Caco-2 (cell line): ENCODE data around the gene GNAQ. TPM values are rescaled to one million over a fixed set of nuclear protein-coding genes. Genes with fewer than 3 reads are reported as not detected.

Experiments
- BruUV-seq: library from RNA; stranded (reverse); fragments of 400-500 nt; replicated peaks from 2 replicates; lab custom pipeline; 2021; lab: Mats Ljungman, UMichigan
- CTCF ChIA-PET: fragments of 300-600 bp; sonication (Branson Sonifier 250); formaldehyde crosslinking; loops from one replicate; lab custom pipeline; 2022; ENCODE audit warnings: antibody characterized with exemption; lab: Charles Lee
- POLR2A ChIA-PET: fragments of 300-600 bp; sonication (Branson Sonifier 250); formaldehyde crosslinking; loops from one replicate; lab custom pipeline; 2022; ENCODE audit warnings: antibody characterized with exemption; lab: Charles Lee
- DNase-seq, 2 experiments: peaks; one replicate each; pipeline versions ENCODE4 v3.0.0 to v3.0.0-alpha.2; 2020 to 2022
- H3K27me3 ChIP-seq: replicated peaks from 2 replicates; pipeline ENCODE4 v1.6.0; 2011; ENCODE audit warnings: low read length; ENCODE audit not compliant: control insufficient read depth, insufficient read depth
- H3K36me3 ChIP-seq: 2 replicates; pipeline ENCODE4 v1.5.1; 2011; ENCODE audit warnings: low read length; ENCODE audit not compliant: control insufficient read depth, insufficient read depth
- H3K4me1 ChIP-seq: fragments of 250-450 bp; sonication (Bioruptor Pico); 2 replicates; pipeline ENCODE4 v1.5.1; 2020; ENCODE audit warnings: mild to moderate bottlenecking
- H3K4me3 ChIP-seq: 2 replicates; pipeline ENCODE4 v1.5.1; 2011; ENCODE audit warnings: low read depth, mild to moderate bottlenecking, control low read depth, low read length
- H3K9me3 ChIP-seq: fragments of 250-450 bp; sonication (Bioruptor Pico); 2 replicates; pipeline ENCODE4 v1.5.1; 2020; ENCODE audit warnings: mild to moderate bottlenecking, moderate library complexity
- H3K27ac Mint-ChIP-seq: one replicate; pipeline ENCODE4 v1.8.0; 2022; ENCODE audit warnings: mixed read lengths; ENCODE audit not compliant: unreplicated experiment
- H3K27me3 Mint-ChIP-seq: one replicate; pipeline ENCODE4 v1.8.0; 2022; ENCODE audit warnings: mixed read lengths; ENCODE audit not compliant: insufficient read depth, unreplicated experiment
- H3K36me3 Mint-ChIP-seq: one replicate; pipeline ENCODE4 v1.8.0; 2022; ENCODE audit warnings: mild to moderate bottlenecking, mixed read lengths; ENCODE audit not compliant: insufficient read depth, unreplicated experiment
- H3K4me1 Mint-ChIP-seq: one replicate; pipeline ENCODE4 v1.8.0; 2022; ENCODE audit warnings: low read depth, mixed read lengths; ENCODE audit not compliant: unreplicated experiment
- H3K4me3 Mint-ChIP-seq: one replicate; pipeline ENCODE4 v1.8.0; 2022; ENCODE audit warnings: mild to moderate bottlenecking, moderate library complexity, mixed read lengths; ENCODE audit not compliant: unreplicated experiment
- H3K9me3 Mint-ChIP-seq: one replicate; pipeline ENCODE4 v1.8.0; 2022; ENCODE audit warnings: mixed read lengths; ENCODE audit not compliant: unreplicated experiment
- CTCF ChIP-seq, 2 experiments: fragments of 200-600 bp in 1 of 2; IDR thresholded peaks; 1 replicate in 1 of 2; 2 replicates in 1 of 2; pipeline versions ENCODE4 v1.5.1 to v1.8.0; 2011 to 2022; ENCODE audit warnings: antibody characterized with exemption in 1 of 2, control low read depth in 1 of 2, inconsistent platforms in 1 of 2, low read depth in 1 of 2, low read length in 1 of 2, mild to moderate bottlenecking in 1 of 2, moderate library complexity in 1 of 2; ENCODE audit not compliant: insufficient read depth in 1 of 2, severe bottlenecking in 1 of 2, unreplicated experiment in 1 of 2
- intact Hi-C: fragments of 100-400 bp; cut with micrococcal nuclease; formaldehyde crosslinking; loops from one replicate; pipeline ENCODE4 v1.10.0; 2022; ENCODE audit not compliant: unreplicated experiment
- total RNA-seq: library from RNA; stranded (reverse); gene quantifications from 2 replicates; pipeline ENCODE4 v1.2.3, GENCODE V29; 2022

GNAQ gene
- total RNA-seq, 1 experiment from 2014 or later = 10.1 TPM

GRCh38 chr9:77673941-77674791, 357.4 kb downstream of the GNAQ start:
- Mint-ChIP-seq H3K27ac (no peak overlapping the region), H3K4me1 (no peaks in the 10 kb centered on the region), H3K36me3 (no peaks in the 10 kb centered on the region), H3K4me3 (no peak overlapping the region), H3K9me3 (no peaks in the 10 kb centered on the region), H3K27me3 (no peaks in the 10 kb centered on the region)
- BruUV-seq = no TSS peak
- intact Hi-C loops = no loop called here
- Histone ChIP-seq H3K36me3 (no peaks in the 10 kb centered on the region), H3K4me1 (no peaks in the 10 kb centered on the region), H3K27me3 (no peaks in the 10 kb centered on the region), H3K4me3 (no peak overlapping the region), H3K9me3 (no peaks in the 10 kb centered on the region)
- CTCF ChIA-PET = interaction anchor here (0.6 to 0.7 kb wide), 2 partner anchors 154 to 492 kb away, joined by 3 read pairs; no protein-coding TSS in a partner anchor
- no peak for TF ChIP-seq CTCF (IDR thresholded peaks at IDR 0.05; ENCODE audit: insufficient read depth in 1 of 2, low read depth in 1 of 2, low read length in 1 of 2, severe bottlenecking in 1 of 2, unreplicated experiment in 1 of 2)
- POLR2A ChIA-PET = no interaction called here
- no peak for DNase-seq

- no peak overlapping the region for H3K4me3 ChIP-seq
- no peaks in the 10 kb centered on the region for H3K27me3 ChIP-seq
- TF ChIP-seq CTCF (IDR thresholded peaks at IDR 0.05; ENCODE audit: insufficient read depth in 1 of 2, low read depth in 1 of 2, low read length in 1 of 2, severe bottlenecking in 1 of 2, unreplicated experiment in 1 of 2) = no peak
- H3K27ac Mint-ChIP-seq = no peak overlapping the region
- no peaks in the 10 kb centered on the region for H3K36me3 ChIP-seq
- H3K4me1 Mint-ChIP-seq = no peaks in the 10 kb centered on the region
- DNase-seq = no peak
- intact Hi-C loops = no loop called here
- H3K4me1 ChIP-seq = no peaks in the 10 kb centered on the region
- no peaks in the 10 kb centered on the region for H3K36me3 Mint-ChIP-seq
- CTCF ChIA-PET = no interaction called here
- no peaks in the 10 kb centered on the region for H3K27me3 Mint-ChIP-seq
- H3K9me3 Mint-ChIP-seq = no peaks in the 10 kb centered on the region
- BruUV-seq = no TSS peak
- H3K9me3 ChIP-seq = no peaks in the 10 kb centered on the region
- POLR2A ChIA-PET = no interaction called here
- no peak overlapping the region for H3K4me3 Mint-ChIP-seq
These were observed 359.4 kb downstream of the GNAQ start for GRCh38 chr9:77672183-77672582.

- no peaks in the 10 kb centered on the region for H3K27me3 Mint-ChIP-seq
These were observed 364.5 kb downstream of the GNAQ start for GRCh38 chr9:77667151-77667550.

More at GRCh38 chr9:77667151-77667550, 364.5 kb downstream of the GNAQ start:
- Mint-ChIP-seq H3K4me1 (no peaks in the 10 kb centered on the region), H3K27ac (no peak overlapping the region), H3K4me3 (no peak overlapping the region), H3K36me3 (no peaks in the 10 kb centered on the region), H3K9me3 (no peaks in the 10 kb centered on the region)
- POLR2A ChIA-PET = no interaction called here
- Histone ChIP-seq H3K4me3 (no peak overlapping the region), H3K36me3 (no peaks in the 10 kb centered on the region), H3K4me1 (no peaks in the 10 kb centered on the region), H3K27me3 (no peaks in the 10 kb centered on the region), H3K9me3 (no peaks in the 10 kb centered on the region)
- no peak for DNase-seq
- no TSS peak for BruUV-seq
- intact Hi-C loops = no loop called here
- CTCF ChIA-PET = no interaction called here
- no peak for TF ChIP-seq CTCF (IDR thresholded peaks at IDR 0.05; ENCODE audit: insufficient read depth in 1 of 2, low read depth in 1 of 2, low read length in 1 of 2, severe bottlenecking in 1 of 2, unreplicated experiment in 1 of 2)

Other genes with a start within 250 kb of the GNAQ start
- gene CEP78, start 204.3 kb upstream of the GNAQ start, total RNA-seq = 10.1 and 11.2 TPM in 2 replicates